C4-2B (cell line): ENCODE measurements around the gene CADM1.

ENCODE experiments used
- ZFX ChIP-seq: fragments of 450-650 bp; IDR thresholded peaks from 2 replicates; pipeline ENCODE4 v1.6.1; 2017
- TF ChIP-seq, protein P1 (sequence below): fragments of 450-650 bp; conservative IDR thresholded peaks from 2 replicates; pipeline ENCODE4 v1.5.1; 2017; ENCODE audit warnings: mild to moderate bottlenecking

DNA sequence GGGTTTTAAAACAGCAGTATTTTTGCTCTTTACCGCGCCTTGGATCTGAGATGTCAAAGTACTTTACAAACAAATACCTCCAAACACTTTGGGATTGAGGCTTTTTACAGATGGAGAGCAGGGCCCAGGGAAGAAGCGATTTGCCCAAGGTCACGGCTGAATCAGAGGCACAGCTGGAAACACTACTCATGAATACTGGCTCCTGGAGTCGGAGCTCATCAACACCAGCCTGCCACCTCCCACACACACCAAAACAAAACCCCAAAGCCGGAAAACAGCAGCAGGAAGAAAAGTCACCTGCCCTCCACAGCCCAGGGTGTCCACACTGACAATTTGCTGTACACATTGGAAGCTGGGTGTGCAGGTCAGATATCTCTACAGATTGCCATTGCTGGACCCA lies 339.4 kb downstream of the CADM1 start:
- TF ChIP-seq, protein P1, sequence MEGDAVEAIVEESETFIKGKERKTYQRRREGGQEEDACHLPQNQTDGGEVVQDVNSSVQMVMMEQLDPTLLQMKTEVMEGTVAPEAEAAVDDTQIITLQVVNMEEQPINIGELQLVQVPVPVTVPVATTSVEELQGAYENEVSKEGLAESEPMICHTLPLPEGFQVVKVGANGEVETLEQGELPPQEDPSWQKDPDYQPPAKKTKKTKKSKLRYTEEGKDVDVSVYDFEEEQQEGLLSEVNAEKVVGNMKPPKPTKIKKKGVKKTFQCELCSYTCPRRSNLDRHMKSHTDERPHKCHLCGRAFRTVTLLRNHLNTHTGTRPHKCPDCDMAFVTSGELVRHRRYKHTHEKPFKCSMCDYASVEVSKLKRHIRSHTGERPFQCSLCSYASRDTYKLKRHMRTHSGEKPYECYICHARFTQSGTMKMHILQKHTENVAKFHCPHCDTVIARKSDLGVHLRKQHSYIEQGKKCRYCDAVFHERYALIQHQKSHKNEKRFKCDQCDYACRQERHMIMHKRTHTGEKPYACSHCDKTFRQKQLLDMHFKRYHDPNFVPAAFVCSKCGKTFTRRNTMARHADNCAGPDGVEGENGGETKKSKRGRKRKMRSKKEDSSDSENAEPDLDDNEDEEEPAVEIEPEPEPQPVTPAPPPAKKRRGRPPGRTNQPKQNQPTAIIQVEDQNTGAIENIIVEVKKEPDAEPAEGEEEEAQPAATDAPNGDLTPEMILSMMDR, result no peak
- TF ChIP-seq ZFX, result no peak
